ENCODE results near the gene AIF1L. TPM values are rescaled to one million over a fixed set of nuclear protein-coding genes. Genes with fewer than 3 reads are reported as not detected.

The AIF1L gene
- total and polyA plus RNA-seq, 2 of the 13 experiments (the other 11 are each of a cell fraction or from before 2014, with no cell fraction given) = 12.4 to 36.5 TPM

- TF ChIP-seq ZNF407 (CRISPR knock-in tag; IDR thresholded peaks at IDR 0.05; ENCODE audit: not compliant biosample characterization) (no peak), ZNF225 (CRISPR knock-in tag; IDR thresholded peaks at IDR 0.05) (no peak), FOXC1 (CRISPR knock-in tag; IDR thresholded peaks at IDR 0.05; ENCODE audit: borderline replicate concordance) (no peak; the same call in 1 of the 2 replicates), ZNF720 (CRISPR knock-in tag; IDR thresholded peaks at IDR 0.05) (no peak), THAP8 (CRISPR knock-in tag; IDR thresholded peaks at IDR 0.05; ENCODE audit: borderline replicate concordance) (no peak), RAD21 (CRISPR knock-in tag; IDR thresholded peaks at IDR 0.05) (no peak), ETS1 (CRISPR knock-in tag; IDR thresholded peaks at IDR 0.05) (no peak), ZNF530 (CRISPR knock-in tag; IDR thresholded peaks at IDR 0.05; ENCODE audit: low read depth) (no peak), AKNA (CRISPR knock-in tag; IDR thresholded peaks at IDR 0.05; ENCODE audit: borderline replicate concordance) (no peak), CCAR2 (optimal IDR thresholded peaks at IDR 0.05; ENCODE audit: low read depth, low read length) (no peak), GTF2F1 (IDR thresholded peaks at IDR 0.05; ENCODE audit: low read length) (no peak), PHB2 (IDR thresholded peaks at IDR 0.05; ENCODE audit: partially characterized antibody) (no peak), PHF20 (CRISPR knock-in tag; IDR thresholded peaks at IDR 0.05) (no peak), ZNF234 (CRISPR knock-in tag; conservative IDR thresholded peaks at IDR 0.05) (no peak)
Observed at GRCh38 chr9:131096269-131097125, at the start of gene AIF1L (continued).
